Natural killer cell treated with Interleukin-12 subunit alpha and Interleukin-12 subunit beta and Interleukin-15 and Interleukin-18, amount 100 ng/mL, for 72 hours (primary cell): ENCODE results near the gene FAM32A. TPM values are rescaled to one million over a fixed set of nuclear protein-coding genes. Genes with fewer than 3 reads are reported as not detected.
"Not testable (repeated sequence)": the region's sequence is repeated elsewhere in the genome, so short reads cannot be mapped to it uniquely, and the experiment has no call there.

ENCODE experiments used
- ATAC-seq, 2 donors: fragments of 150-1000 bp; cut with Tn5 transposase in 1 of 2; sonication (Bioruptor Pico), chemical (Tn5 transposase) in 1 of 2; 2 replicates each; pipeline ENCODE4 v1.10.0; 2021
- DNase-seq: peaks from one replicate; pipeline ENCODE4 v3.0.0; 2022; ENCODE audit warnings: low spot score
- H3K27ac Mint-ChIP-seq, 2 donors: 1 replicate in 1 of 2; 2 replicates in 1 of 2; pipeline ENCODE4 v1.8.0; 2022; ENCODE audit warnings: mixed read lengths in 2 of 2, mild to moderate bottlenecking in 1 of 2, moderate library complexity in 1 of 2
- H3K27me3 Mint-ChIP-seq, 2 donors: 1 replicate in 1 of 2; 2 replicates in 1 of 2; pipeline ENCODE4 v1.8.0; 2022; ENCODE audit warnings: mixed read lengths in 2 of 2
- H3K36me3 Mint-ChIP-seq: one replicate; pipeline ENCODE4 v1.8.0; 2022; ENCODE audit warnings: mixed read lengths
- H3K4me1 Mint-ChIP-seq, 2 donors: 1 replicate in 1 of 2; 2 replicates in 1 of 2; pipeline ENCODE4 v1.8.0; 2022; ENCODE audit warnings: low read depth in 2 of 2, mixed read lengths in 2 of 2, mild to moderate bottlenecking in 1 of 2
- H3K4me3 Mint-ChIP-seq: one replicate; pipeline ENCODE4 v1.8.0; 2022; ENCODE audit warnings: mixed read lengths
- H3K9me3 Mint-ChIP-seq: 2 replicates; pipeline ENCODE4 v1.8.0; 2022; ENCODE audit warnings: mixed read lengths
- total RNA-seq, 2 donors: library from RNA; stranded (reverse); gene quantifications; one replicate each; pipeline ENCODE4 v1.2.3, GENCODE V29; 2022

Gene FAM32A
- total RNA-seq, 2 donors from 2014 or later = 46.7 to 60.8 TPM

DNA sequence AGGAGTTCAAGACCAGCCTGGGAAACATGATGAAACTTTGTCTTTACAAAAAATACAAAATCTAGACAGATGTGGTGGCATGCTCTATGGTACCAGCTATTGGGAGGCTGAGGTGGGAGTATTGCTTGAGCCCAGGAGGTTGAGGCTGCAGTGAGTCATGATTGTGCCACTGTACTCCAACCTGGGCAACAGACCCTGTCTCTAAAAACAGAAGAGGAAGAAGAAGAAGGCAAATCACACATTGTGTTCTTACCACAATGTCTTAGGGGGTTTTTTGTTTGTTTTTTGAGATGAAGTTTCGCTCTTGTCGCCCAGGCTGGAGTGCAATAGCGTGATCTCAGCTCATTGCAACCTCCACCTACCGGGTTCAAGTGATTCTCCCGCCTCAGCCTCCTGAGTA, 6.3 kb upstream of the FAM32A start:
- not testable (repeated sequence) for H3K27ac Mint-ChIP-seq, H3K36me3 Mint-ChIP-seq, H3K27me3 Mint-ChIP-seq, H3K4me3 Mint-ChIP-seq, DNase-seq, H3K9me3 Mint-ChIP-seq, ATAC-seq
- H3K4me1 Mint-ChIP-seq = peaks cover 11 to 12% of the 10 kb centered on the region in 2 donors

GRCh38 chr19:16180611-16181010, 4.6 kb upstream of the FAM32A start:
- no peak overlapping the region for H3K4me3 Mint-ChIP-seq
- H3K4me1 Mint-ChIP-seq = peaks cover 17 to 19% of the 10 kb centered on the region in 2 donors
- ATAC-seq (no peak), DNase-seq (no peak)
- peaks cover 5% of the 10 kb centered on the region for H3K36me3 Mint-ChIP-seq
- H3K27me3 Mint-ChIP-seq = no peaks in the 10 kb centered on the region
- no peak overlapping the region for H3K27ac Mint-ChIP-seq
- no peaks in the 10 kb centered on the region for H3K9me3 Mint-ChIP-seq

- DNase-seq (no peak), ATAC-seq (no peak)
- peak overlapping the region; percentile 100 for H3K4me3 Mint-ChIP-seq
- H3K27ac Mint-ChIP-seq = peak overlapping the region; percentile 98 to 100
- peaks cover 13% of the 10 kb centered on the region for H3K36me3 Mint-ChIP-seq
- no peaks in the 10 kb centered on the region for H3K9me3 Mint-ChIP-seq
- no peaks in the 10 kb centered on the region for H3K27me3 Mint-ChIP-seq
- peaks cover 29% of the 10 kb centered on the region in 2 donors for H3K4me1 Mint-ChIP-seq
Observed at GRCh38 chr19:16184665-16185122, 516 bp upstream of the FAM32A start.

- no peaks in the 10 kb centered on the region for H3K9me3 Mint-ChIP-seq
- peak overlapping the region; percentile 98 to 100 for H3K27ac Mint-ChIP-seq
- H3K27me3 Mint-ChIP-seq = no peaks in the 10 kb centered on the region
- peak overlapping the region; percentile 100 for H3K4me3 Mint-ChIP-seq
- H3K36me3 Mint-ChIP-seq = peaks cover 13% of the 10 kb centered on the region
- H3K4me1 Mint-ChIP-seq = peaks cover 29 to 32% of the 10 kb centered on the region in 2 donors
- DNase-seq (no peak), ATAC-seq (peak; percentile 46 to 47)
Observed at GRCh38 chr19:16185768-16186123, 536 bp downstream of the FAM32A start.

DNA sequence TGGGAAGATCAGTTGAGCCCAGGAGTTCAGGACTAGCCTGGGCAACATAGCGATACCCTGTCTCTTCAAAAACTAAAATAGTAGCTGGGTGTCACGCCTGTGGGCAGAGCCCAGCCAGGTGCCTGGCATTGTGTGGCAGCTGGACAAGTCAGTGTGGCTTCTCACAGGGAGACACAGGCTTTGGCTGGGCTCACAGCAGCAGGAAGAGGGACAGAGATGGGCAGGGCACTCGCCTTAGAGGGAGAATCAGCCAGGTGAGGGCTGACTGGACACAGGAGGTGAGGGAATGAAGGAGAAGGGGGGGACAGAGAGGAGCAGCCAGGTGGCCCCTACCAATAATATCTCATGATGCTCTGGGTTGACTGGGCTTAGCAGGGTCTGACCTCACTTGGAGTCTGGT, 3.3 kb downstream of the FAM32A start:
- Mint-ChIP-seq H3K27me3 (no peaks in the 10 kb centered on the region), H3K36me3 (peaks cover 13% of the 10 kb centered on the region), H3K27ac (no peak overlapping the region), H3K4me1 (peaks cover 20 to 27% of the 10 kb centered on the region in 2 donors), H3K9me3 (no peaks in the 10 kb centered on the region), H3K4me3 (no peak overlapping the region)
- DNase-seq (no peak), ATAC-seq (no peak)

GRCh38 chr19:16190198-16190597, 5.0 kb downstream of the FAM32A start:
- H3K4me1 Mint-ChIP-seq = peaks cover 19 to 23% of the 10 kb centered on the region in 2 donors
- H3K36me3 Mint-ChIP-seq = peaks cover 12% of the 10 kb centered on the region
- DNase-seq = no peak
- no peak overlapping the region for H3K4me3 Mint-ChIP-seq
- H3K27ac Mint-ChIP-seq = no peak overlapping the region
- no peaks in the 10 kb centered on the region for H3K9me3 Mint-ChIP-seq
- ATAC-seq = no peak
- H3K27me3 Mint-ChIP-seq = no peaks in the 10 kb centered on the region

DNA sequence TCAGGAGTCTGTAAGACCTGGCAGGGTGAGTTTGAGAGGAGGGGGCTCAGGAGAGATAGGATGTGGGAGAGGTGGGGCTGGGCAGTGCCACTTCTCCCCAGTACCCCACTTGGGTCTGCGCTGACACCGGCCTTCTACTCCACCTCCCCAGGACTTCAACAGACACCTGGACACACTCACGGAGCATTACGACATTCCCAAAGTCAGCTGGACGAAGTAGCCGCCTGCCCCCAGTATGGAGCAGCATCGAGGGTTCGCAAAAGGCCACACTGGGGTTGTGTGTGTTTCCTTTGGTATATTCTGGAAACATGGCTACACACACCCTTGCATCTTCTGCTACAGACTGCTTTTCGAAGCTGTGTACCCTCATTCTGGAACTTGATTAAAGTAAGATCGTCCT, 5.5 kb downstream of the FAM32A start:
- H3K4me1 Mint-ChIP-seq = peaks cover 14 to 19% of the 10 kb centered on the region in 2 donors
- no peaks in the 10 kb centered on the region for H3K9me3 Mint-ChIP-seq
- ATAC-seq (no peak), DNase-seq (no peak)
- H3K27me3 Mint-ChIP-seq = no peaks in the 10 kb centered on the region
- H3K4me3 Mint-ChIP-seq = no peak overlapping the region
- H3K27ac Mint-ChIP-seq = no peak overlapping the region
- H3K36me3 Mint-ChIP-seq = peaks cover 6% of the 10 kb centered on the region

DNA sequence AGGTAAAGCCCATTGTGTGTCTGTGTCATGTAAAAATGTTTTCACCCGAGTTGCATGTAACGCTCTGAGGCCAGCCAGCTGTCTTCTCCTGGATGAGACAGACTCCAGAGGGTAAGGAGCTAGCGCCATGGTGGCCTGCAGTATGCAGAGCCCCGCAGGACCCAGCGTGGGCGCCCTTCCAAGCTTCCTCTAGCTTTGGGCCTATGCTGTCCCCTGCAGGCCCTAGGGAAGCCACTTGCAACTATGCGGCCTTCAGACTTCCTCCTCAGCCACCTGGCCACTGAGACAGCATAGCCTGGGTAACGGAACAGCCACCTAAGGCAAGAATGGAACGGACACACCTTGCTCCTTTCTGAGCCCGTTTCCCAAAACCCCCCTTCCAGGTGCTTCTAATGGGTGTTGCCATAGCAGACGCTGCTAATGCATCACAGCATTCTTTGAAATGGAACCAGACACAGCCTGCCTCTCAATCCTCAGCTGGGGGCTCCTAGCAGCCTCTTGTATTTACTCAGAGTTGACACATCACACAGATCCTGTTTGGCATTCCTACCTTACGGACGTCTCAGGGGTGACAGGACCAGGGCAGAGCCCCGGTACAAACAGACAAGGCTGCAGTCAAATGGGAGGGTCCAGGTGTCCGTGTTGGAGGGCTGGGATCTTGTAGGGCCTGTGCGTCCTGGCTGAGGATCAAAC, 6.2 kb downstream of the FAM32A start:
- Mint-ChIP-seq H3K27me3 (no peaks in the 10 kb centered on the region), H3K9me3 (no peaks in the 10 kb centered on the region), H3K4me3 (no peak overlapping the region), H3K27ac (no peak overlapping the region), H3K36me3 (peaks cover 6% of the 10 kb centered on the region), H3K4me1 (peaks cover 13 to 18% of the 10 kb centered on the region in 2 donors)
- no peak for ATAC-seq
- DNase-seq = no peak

DNA sequence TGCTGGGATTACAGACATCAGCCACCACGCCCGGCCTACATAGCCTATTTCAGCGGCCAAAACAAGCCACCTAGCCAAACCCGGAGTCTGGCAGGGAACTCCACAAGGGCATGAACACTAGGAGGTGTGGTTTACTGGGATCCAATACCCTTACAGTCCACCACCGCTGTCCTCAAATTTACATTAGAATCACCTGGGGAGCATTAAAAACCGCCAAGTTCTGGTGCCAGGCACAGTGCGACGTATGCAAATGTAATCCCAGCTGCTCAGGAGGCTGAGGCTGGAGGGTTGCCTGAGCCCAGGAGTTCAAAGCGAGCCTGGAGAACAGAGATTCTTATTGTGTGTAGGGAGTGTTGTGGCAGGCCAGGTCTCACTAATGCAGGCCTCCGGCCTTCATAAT, 8.3 kb downstream of the FAM32A start:
- no peaks in the 10 kb centered on the region for H3K27me3 Mint-ChIP-seq
- H3K27ac Mint-ChIP-seq = no peak overlapping the region
- ATAC-seq (no peak), DNase-seq (no peak)
- no peaks in the 10 kb centered on the region for H3K9me3 Mint-ChIP-seq
- no peaks in the 10 kb centered on the region for H3K36me3 Mint-ChIP-seq
- no peak overlapping the region for H3K4me3 Mint-ChIP-seq
- H3K4me1 Mint-ChIP-seq = peaks cover 14 to 17% of the 10 kb centered on the region in 2 donors

GRCh38 chr19:16197188-16197621, 12.0 kb downstream of the FAM32A start:
- peak overlapping the region; percentile 86 for H3K4me3 Mint-ChIP-seq
- H3K9me3 Mint-ChIP-seq = no peaks in the 10 kb centered on the region
- H3K4me1 Mint-ChIP-seq = peaks cover 29 to 35% of the 10 kb centered on the region in 2 donors
- peak overlapping the region; percentile 92 to 96 for H3K27ac Mint-ChIP-seq
- DNase-seq = no peak
- H3K36me3 Mint-ChIP-seq = no peaks in the 10 kb centered on the region
- no peaks in the 10 kb centered on the region for H3K27me3 Mint-ChIP-seq
- ATAC-seq = no peak

DNA sequence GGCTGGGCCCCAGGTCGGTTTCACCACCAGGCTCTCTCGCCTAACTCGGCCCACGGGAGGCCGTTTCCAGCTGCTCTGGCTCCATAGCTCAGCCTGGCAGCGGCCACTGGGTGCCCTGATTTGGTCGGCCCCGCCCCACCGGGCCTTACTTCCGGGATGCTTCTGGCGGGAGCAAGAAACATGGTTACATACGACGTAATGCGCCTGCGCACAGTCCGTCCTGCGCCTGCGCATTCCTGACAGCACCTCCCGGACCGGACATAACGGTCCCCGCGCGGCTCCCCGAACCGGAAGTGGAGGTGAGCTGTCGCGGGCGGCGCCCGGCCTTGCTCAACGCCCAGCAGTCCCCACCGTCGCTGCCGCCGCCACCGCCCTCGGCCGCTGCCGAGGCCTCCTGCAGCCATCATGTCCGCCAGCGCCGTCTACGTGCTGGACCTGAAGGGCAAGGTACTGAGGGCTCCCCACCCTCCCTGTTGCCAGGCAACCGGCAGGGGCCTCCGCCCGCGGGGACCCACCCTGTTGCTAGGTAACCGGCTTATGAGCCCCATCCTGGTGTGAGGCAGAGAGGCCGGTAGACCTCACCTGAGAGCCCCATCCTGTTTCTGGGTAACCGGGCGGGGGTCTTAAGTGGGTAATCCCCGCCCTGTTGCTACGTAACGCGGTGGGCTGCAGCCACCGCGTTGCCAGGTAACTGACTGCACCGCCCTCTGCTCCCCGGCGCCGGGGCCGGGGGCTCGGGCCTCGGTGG, 12.6 kb downstream of the FAM32A start, which contains the start of gene AP1M1:
TSS of gene AP1M1 (plus strand) at position 290 of the 748 bp plus-strand sequence. CDS start at position 406, 116 bp downstream.
- Mint-ChIP-seq H3K27ac (peak within 1 kb of the TSS; percentile 92 to 96), H3K9me3 (no peaks in the 10 kb centered on the region), H3K4me1 (peaks cover 34 to 38% of the 10 kb centered on the region in 2 donors), H3K27me3 (no peaks in the 10 kb centered on the region), H3K4me3 (peak within 1 kb of the TSS; percentile 86), H3K36me3 (no peaks in the 10 kb centered on the region)
- peak; percentile 99 for DNase-seq
- ATAC-seq = peak; percentile 95 to 96

- Mint-ChIP-seq H3K4me1 (peaks cover 35 to 40% of the 10 kb centered on the region in 2 donors), H3K27me3 (no peaks in the 10 kb centered on the region), H3K4me3 (peak overlapping the region; percentile 75), H3K27ac (peak overlapping the region; percentile 56 to 92), H3K9me3 (no peaks in the 10 kb centered on the region), H3K36me3 (no peaks in the 10 kb centered on the region)
- ATAC-seq = no peak
- no peak for DNase-seq
Observed at GRCh38 chr19:16198370-16198651, 13.1 kb downstream of the FAM32A start.

DNA sequence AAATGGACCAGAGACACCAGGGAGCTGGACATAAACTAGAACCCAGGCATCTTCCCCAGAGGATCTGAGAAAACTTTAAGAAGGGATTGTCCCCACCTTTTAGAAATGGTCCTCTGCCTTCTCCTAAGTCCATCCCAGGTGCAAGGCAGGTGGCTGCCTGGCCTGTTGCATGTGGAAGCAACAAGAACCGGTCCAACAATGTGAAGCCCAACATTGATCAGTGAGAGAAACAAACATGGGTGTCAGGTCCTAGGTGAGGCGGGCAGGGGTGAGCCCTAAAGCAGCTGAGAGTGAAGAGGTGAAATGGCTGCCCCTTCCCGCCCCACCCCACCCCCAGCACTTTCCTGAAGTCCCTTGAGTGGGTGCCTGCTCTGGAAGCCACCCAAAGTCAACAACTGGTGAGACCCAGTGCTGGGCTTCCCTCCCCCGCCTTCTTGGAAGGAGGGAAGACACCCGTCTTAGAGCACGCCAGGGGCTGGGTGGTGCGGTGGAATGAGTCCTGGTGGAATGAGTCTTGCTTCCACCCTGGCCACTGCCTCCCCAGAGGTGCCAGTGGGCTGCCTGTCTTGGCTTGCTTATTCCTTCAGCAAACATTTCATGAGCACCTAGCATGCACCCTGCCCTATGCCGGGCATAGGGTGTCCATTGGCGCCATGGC, 14.2 kb downstream of the FAM32A start:
- peak overlapping the region; percentile 56 to 92 for H3K27ac Mint-ChIP-seq
- H3K36me3 Mint-ChIP-seq = no peaks in the 10 kb centered on the region
- no peaks in the 10 kb centered on the region for H3K27me3 Mint-ChIP-seq
- H3K9me3 Mint-ChIP-seq = no peaks in the 10 kb centered on the region
- DNase-seq = no peak
- peaks cover 39 to 40% of the 10 kb centered on the region in 2 donors for H3K4me1 Mint-ChIP-seq
- peak overlapping the region; percentile 75 for H3K4me3 Mint-ChIP-seq
- ATAC-seq = no peak
